Measurements from ENCODE around the gene ELF1. TPM values are rescaled to one million over a fixed set of nuclear protein-coding genes. Genes with fewer than 3 reads are reported as not detected.
A peak's percentile ranks its signal among the peaks of the same experiment; 100 is the strongest.

ELF1 gene
- total and polyA plus RNA-seq, 7 donors, result 7.3 to 28.6 (median 22.4) TPM

GRCh38 chr13:41054212-41054877, 35.2 kb upstream of the ELF1 start:
- 43 to 61% (median 45%) methylated on average over 9 of the region's 9 CpGs for WGBS, 3 donors
- DNase-seq (no peak), ATAC-seq (peak; percentile 39 to 56 (median 49))
- Histone ChIP-seq H3K27me3 (ENCODE audit: insufficient read depth in 3 of 3, low read length in 2 of 3) (no peaks in the 10 kb centered on the region), H3K4me1 (peaks cover 89% of the 10 kb centered on the region), H3K36me3 (ENCODE audit: insufficient read depth in 1 of 2, low read depth in 1 of 2) (no peaks in the 10 kb centered on the region), H3K4me3 (peak overlapping the region; percentile 8), H3K9me3 (no peaks in the 10 kb centered on the region), H3K27ac (no peak overlapping the region)
- TF ChIP-seq, protein P1, sequence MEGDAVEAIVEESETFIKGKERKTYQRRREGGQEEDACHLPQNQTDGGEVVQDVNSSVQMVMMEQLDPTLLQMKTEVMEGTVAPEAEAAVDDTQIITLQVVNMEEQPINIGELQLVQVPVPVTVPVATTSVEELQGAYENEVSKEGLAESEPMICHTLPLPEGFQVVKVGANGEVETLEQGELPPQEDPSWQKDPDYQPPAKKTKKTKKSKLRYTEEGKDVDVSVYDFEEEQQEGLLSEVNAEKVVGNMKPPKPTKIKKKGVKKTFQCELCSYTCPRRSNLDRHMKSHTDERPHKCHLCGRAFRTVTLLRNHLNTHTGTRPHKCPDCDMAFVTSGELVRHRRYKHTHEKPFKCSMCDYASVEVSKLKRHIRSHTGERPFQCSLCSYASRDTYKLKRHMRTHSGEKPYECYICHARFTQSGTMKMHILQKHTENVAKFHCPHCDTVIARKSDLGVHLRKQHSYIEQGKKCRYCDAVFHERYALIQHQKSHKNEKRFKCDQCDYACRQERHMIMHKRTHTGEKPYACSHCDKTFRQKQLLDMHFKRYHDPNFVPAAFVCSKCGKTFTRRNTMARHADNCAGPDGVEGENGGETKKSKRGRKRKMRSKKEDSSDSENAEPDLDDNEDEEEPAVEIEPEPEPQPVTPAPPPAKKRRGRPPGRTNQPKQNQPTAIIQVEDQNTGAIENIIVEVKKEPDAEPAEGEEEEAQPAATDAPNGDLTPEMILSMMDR (IDR thresholded peaks at IDR 0.05), result peak; percentile 59
- intact Hi-C loops (cut with DNase I), result no loop called here

DNA sequence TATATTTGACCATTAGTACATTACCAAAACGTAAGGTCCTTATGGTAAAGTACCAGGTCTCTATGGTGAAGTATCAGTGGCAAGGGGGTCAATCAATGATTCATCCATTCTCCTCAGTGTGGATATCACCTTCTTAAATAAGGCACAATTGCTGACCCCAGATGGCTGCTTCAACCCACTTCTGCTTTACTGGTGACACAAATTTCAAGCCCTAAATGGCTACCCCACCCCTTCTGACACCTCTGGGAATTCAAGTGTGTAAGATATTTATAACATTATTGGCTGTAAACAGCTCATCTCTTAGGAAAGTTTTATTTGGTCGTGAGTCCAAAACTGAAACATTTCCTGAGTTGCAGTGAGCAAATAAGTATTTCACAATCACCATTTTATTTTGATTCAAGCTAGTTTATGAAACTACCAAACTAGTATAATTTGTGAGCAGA, 34.3 kb upstream of the ELF1 start:
- H3K4me1 ChIP-seq, result peaks cover 86% of the 10 kb centered on the region
- DNase-seq (no peak), ATAC-seq (peak; percentile 29 to 69 (median 58))
- no peaks in the 10 kb centered on the region for H3K36me3 ChIP-seq (ENCODE audit: insufficient read depth in 1 of 2, low read depth in 1 of 2)
- intact Hi-C loops (cut with DNase I), result no loop called here
- WGBS, 3 donors, result 38 to 40% (median 39%) methylated on average over 2 of the region's 2 CpGs
- H3K9me3 ChIP-seq, result no peaks in the 10 kb centered on the region
- H3K27me3 ChIP-seq (ENCODE audit: insufficient read depth in 3 of 3, low read length in 2 of 3), result no peaks in the 10 kb centered on the region
- TF ChIP-seq, protein P1 (IDR thresholded peaks at IDR 0.05), result no peak
- H3K4me3 ChIP-seq, result peak overlapping the region; percentile 15
- H3K27ac ChIP-seq, result peak overlapping the region; percentile 61

DNA sequence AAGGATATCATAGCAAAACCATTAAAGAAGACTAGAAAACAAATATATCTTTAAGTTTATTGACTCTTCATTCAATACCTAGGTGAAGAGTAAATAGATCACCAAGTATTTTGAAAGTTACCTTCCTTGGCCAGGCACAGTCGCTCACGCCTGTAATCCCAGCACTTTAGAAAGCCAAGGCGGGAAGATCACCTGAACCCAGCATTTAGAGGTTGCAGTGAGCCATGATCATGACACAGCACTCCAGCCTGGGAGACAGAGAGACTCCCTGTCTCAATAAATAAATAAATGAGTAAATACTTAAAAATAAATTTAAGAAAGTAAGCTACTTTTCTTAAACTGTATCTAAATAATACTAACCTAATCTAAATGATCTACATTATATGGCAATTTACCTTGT, 33.3 kb upstream of the ELF1 start:
- 59 to 77% (median 65%) methylated on average over 3 of the region's 3 CpGs for WGBS, 3 donors
- intact Hi-C loops (cut with DNase I), result no loop called here
- Histone ChIP-seq H3K4me3 (no peak overlapping the region), H3K27ac (no peak overlapping the region), H3K27me3 (ENCODE audit: insufficient read depth in 3 of 3, low read length in 2 of 3) (no peaks in the 10 kb centered on the region), H3K4me1 (peaks cover 77% of the 10 kb centered on the region), H3K36me3 (ENCODE audit: insufficient read depth in 1 of 2, low read depth in 1 of 2) (no peaks in the 10 kb centered on the region), H3K9me3 (no peaks in the 10 kb centered on the region)
- ATAC-seq, result peak in 3 of 4 donors; percentile 27 to 48 (median 28)
- TF ChIP-seq, protein P1 (IDR thresholded peaks at IDR 0.05), result no peak
- DNase-seq, result no peak

- no peak for DNase-seq
- 71 to 78% (median 77%) methylated on average over 4 of the region's 4 CpGs for WGBS, 3 donors
- TF ChIP-seq, protein P1 (IDR thresholded peaks at IDR 0.05), result no peak
- Histone ChIP-seq H3K4me1 (peaks cover 53% of the 10 kb centered on the region), H3K9me3 (no peaks in the 10 kb centered on the region), H3K27me3 (ENCODE audit: insufficient read depth in 3 of 3, low read length in 2 of 3) (no peaks in the 10 kb centered on the region), H3K27ac (no peak overlapping the region), H3K36me3 (ENCODE audit: insufficient read depth in 1 of 2, low read depth in 1 of 2) (no peaks in the 10 kb centered on the region), H3K4me3 (no peak overlapping the region)
- ATAC-seq, result peak; percentile 48 to 88 (median 86)
- intact Hi-C loops (cut with DNase I), result loop anchor here in 1 of 2 donors (2.0 kb wide), 1 partner anchor 73 kb away; no protein-coding TSS in a partner anchor
Measured at GRCh38 chr13:41049480-41050440, 30.6 kb upstream of the ELF1 start.

Measured in psoas muscle (tissue), 8 donors.